HL-60/S4 treated with retinoic acid at 250 ng/mL for 4 days and 3 days (cell line): ENCODE data around the gene SMARCAD1.
"Not testable (repeated sequence)": the region's sequence is repeated elsewhere in the genome, so short reads cannot be mapped to it uniquely, and the experiment has no call there.

Experiments
- in situ Hi-C: fragments of 300-500 bp; cut with MboI; formaldehyde crosslinking; loops from 2 replicates; pipeline ENCODE4 v1.7.0; 2022; ENCODE audit warnings: low sequenced_read_pairs

The SMARCAD1 gene

GRCh38 chr4:94285666-94286065 lies 78.0 kb downstream of the SMARCAD1 start:
- in situ Hi-C loops = no loop called here

DNA sequence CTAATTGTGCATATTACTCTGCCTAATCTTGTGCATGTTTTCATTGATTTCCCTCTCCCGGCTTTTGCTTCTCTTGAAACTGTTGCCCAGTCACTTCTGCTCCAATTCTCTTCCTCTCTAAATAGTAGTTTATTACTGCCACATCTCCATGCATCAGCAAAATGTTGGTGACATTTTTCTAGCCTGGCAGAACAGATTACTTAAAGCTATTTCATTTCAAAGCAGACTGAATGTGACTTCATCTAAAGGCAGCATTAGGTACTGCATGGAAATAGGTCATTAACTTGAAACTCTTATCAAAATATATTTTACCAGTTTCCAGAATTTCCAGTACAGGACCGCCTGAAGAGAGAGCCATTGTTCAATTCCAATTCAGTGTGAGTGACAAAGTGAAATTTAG lies 82.6 kb downstream of the SMARCAD1 start:
- in situ Hi-C loops = no loop called here

- in situ Hi-C loops = not testable (repeated sequence)
Measured at GRCh38 chr4:94293981-94294380, 86.3 kb downstream of the SMARCAD1 start.

DNA sequence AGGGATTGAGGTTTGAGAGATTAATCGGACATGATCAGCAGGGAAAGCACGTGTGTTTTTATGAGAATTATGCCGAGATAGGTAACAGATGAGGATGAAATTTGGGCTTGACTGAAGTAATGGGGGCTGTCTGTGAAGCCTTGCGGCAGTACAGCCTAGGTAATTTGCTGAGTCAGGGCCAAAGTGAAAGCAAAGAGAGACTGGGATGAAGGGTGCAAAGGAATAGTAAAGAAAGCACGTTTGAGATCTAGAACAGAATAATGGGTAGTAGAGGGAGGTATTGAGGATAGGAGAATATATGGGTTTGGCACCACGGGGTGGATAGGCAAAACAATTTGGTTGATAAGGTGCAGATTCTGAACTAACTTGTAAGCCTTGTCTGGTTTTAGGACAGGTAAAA lies 87.8 kb downstream of the SMARCAD1 start:
- in situ Hi-C loops = not testable (repeated sequence)

DNA sequence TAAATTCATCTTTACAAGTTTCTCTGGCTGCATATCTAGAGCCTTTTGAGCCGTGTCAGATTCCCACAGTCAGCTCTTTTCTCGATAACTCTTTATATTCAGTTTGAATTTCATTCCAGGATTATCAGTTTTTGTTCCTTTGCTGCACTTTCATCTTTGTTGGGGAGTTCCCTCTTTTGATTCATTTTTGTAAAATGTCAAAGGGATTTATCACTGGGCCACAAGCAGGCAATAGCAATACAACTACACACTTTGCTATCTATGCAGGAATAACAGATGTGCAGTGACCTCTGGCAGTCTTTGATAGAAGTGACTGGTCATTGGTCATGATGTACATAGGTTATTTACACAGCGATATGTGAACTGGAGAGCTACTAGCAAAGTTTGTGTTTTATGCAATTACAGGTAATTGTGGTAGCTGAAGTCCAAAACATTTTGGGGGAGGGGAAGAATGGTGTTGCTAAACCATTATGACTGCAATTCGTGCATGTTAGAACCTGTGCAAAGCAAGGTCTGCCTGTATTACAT lies 91.1 kb downstream of the SMARCAD1 start:
- in situ Hi-C loops = no loop called here

DNA sequence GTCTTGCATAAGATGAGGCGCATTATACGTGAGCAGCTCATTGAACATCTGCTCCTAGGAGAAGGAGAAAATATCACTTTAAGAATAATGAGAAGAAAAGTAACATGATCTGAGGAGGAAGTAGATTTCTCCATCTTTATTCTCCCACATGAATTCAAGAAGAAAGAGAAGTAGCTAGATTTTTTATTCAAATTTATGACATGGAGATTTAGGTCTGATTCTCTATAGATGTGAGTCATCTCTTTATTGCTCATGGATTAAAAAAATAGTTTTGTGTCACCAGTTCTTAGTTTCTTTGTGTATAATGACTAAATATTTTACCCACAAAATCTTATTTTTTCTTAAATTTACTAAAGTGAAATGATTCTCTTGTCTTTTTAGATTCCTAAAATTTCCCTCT lies 94.5 kb downstream of the SMARCAD1 start:
- in situ Hi-C loops = no loop called here

GRCh38 chr4:94304365-94304971 lies 96.8 kb downstream of the SMARCAD1 start:
- in situ Hi-C loops = no loop called here

- in situ Hi-C loops = no loop called here
Measured at GRCh38 chr4:94305466-94306225, 98.0 kb downstream of the SMARCAD1 start.

DNA sequence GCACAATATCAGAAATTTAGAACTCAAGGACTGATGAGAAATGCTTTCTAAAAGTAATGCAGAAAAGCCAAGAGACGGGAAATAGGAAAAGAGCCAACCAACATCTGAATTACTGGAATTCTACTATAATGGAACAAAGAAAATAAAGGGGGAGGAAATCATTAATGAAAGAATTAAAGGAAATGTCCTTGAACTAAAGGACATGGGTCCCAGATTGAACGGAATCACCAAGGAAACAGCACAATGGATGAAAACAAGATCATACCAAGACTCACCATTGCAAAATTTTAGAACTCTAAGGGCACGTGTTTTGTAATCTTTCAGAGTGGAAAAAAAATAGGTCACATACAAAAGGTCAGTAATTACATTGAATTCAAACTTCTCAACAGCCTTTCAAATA lies 99.0 kb downstream of the SMARCAD1 start:
- in situ Hi-C loops = no loop called here

GRCh38 chr4:94307231-94307871 lies 99.7 kb downstream of the SMARCAD1 start:
- in situ Hi-C loops = no loop called here

GRCh38 chr4:94319927-94320326 lies 112.3 kb downstream of the SMARCAD1 start:
- in situ Hi-C loops = not testable (repeated sequence)

GRCh38 chr4:94325835-94326234 lies 118.2 kb downstream of the SMARCAD1 start:
- in situ Hi-C loops = no loop called here

- in situ Hi-C loops = no loop called here
Measured at GRCh38 chr4:94329933-94330332, 122.3 kb downstream of the SMARCAD1 start.

GRCh38 chr4:94332983-94333590 lies 125.4 kb downstream of the SMARCAD1 start:
- in situ Hi-C loops = no loop called here

DNA sequence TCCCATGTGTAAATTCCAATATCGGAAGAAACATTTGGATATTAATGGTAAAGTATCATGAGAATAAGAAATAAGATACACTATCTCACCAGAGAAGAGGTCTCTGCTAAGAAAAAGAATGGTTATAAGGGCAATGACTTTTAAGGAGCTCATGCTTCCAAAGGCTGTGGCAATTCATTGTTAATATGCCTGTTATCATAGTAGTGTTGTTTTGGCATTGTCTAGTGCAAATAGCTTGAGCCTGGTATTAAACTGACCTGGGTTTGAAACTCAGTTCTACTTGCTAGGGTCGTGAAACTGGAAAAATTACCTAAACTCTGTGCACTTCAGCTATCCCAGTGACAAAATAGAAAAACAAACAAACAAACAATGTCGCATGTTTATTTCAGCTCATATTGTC lies 126.2 kb downstream of the SMARCAD1 start:
- in situ Hi-C loops = no loop called here

DNA sequence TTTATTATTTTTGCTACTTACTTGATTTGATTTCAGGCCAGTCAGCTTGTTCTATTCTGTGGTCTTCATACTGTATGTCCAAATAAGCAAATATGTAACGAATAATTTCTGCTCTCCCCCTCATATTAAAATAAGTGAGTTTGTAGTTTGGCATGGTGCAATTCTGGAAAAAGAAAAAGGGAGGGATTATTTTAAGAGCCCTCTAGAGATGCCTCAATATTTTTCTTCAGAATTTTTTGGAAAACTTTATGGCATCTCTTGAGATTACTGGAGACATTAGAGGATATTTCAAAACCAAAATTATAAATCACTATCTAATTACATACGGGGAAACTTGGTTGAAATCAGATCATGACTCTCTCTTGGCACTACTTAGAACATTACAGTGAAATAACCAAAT lies 126.8 kb downstream of the SMARCAD1 start:
- in situ Hi-C loops = no loop called here

GRCh38 chr4:94334962-94335361 lies 127.3 kb downstream of the SMARCAD1 start:
- in situ Hi-C loops = no loop called here

DNA sequence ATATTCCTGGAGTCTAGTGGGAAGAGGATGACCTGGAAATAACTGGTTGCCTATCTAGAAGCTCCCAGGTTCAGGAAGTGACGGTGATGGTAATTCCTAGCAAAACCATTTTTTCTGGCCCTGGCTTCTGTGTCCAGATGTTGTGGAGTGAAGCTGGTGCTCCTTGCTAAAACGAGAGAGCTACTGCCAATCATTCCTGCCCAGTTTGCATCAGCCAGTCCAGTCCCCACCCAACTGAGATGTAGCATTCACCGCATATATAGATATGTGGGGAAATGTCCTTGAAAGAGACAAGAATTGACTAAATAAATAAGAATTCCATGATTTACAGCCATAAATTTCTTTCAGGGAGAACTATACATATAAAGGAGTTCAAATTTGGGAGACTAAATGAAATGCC lies 128.6 kb downstream of the SMARCAD1 start:
- in situ Hi-C loops = no loop called here

- in situ Hi-C loops = not testable (repeated sequence)
Measured at GRCh38 chr4:94336791-94337190, 129.1 kb downstream of the SMARCAD1 start.

GRCh38 chr4:94338681-94339351 lies 131.2 kb downstream of the SMARCAD1 start:
- in situ Hi-C loops = no loop called here

GRCh38 chr4:94339779-94340178 lies 132.1 kb downstream of the SMARCAD1 start:
- in situ Hi-C loops = no loop called here
